PC-3 (cell line): ENCODE results near the gene EPB41L2. TPM values are rescaled to one million over a fixed set of nuclear protein-coding genes. Genes with fewer than 3 reads are reported as not detected.

ENCODE experiments used
- ATAC-seq: fragments of 200-7000 bp; cut with Tn5 transposase; 2 replicates; pipeline ENCODE4 v1.9.1; 2020; ENCODE audit warnings: mild to moderate bottlenecking, moderate library complexity
- BruUV-seq: library from RNA; stranded (reverse); fragments of 400-500 nt; replicated peaks from 2 replicates; lab custom pipeline; 2021; lab: Mats Ljungman, UMichigan
- CTCF ChIA-PET: fragments of 300-600 bp; sonication (Branson Sonifier 250); formaldehyde crosslinking; loops from one replicate; lab custom pipeline; 2022; ENCODE audit warnings: antibody characterized with exemption; lab: Charles Lee
- POLR2A ChIA-PET: fragments of 300-600 bp; sonication (Branson Sonifier 250); formaldehyde crosslinking; loops from one replicate; lab custom pipeline; 2022; ENCODE audit warnings: antibody characterized with exemption; ENCODE audit not compliant: unreplicated experiment; lab: Charles Lee
- DNase-seq: peaks from one replicate; pipeline ENCODE4 v3.0.0-alpha.2; 2015
- H2AFZ ChIP-seq: fragments of 300-600 bp; sonication (generic); 2 replicates; pipeline ENCODE4 v1.6.0; 2016; ENCODE audit warnings: antibody characterized with exemption, low read length
- H3F3A ChIP-seq: fragments of 300-600 bp; sonication (generic); one replicate; pipeline ENCODE4 v1.6.0; 2017; ENCODE audit warnings: antibody characterized with exemption, low read length, control low read depth, mild to moderate bottlenecking; ENCODE audit not compliant: unreplicated experiment
- H3K27ac ChIP-seq: fragments of 300-600 bp; sonication (generic); 2 replicates; pipeline ENCODE4 v1.5.1; 2016; ENCODE audit warnings: mild to moderate bottlenecking, low read length
- H3K27me3 ChIP-seq: fragments of 300-600 bp; sonication (generic); 2 replicates; pipeline ENCODE4 v1.6.1; 2016; ENCODE audit warnings: low read length, mixed read lengths
- H3K36me3 ChIP-seq: fragments of 300-600 bp; sonication (generic); 2 replicates; pipeline ENCODE4 v1.6.1; 2016; ENCODE audit warnings: low read depth, mixed run types, low read length, mixed read lengths
- H3K4me1 ChIP-seq: fragments of 300-600 bp; sonication (generic); 2 replicates; pipeline ENCODE4 v1.5.1; 2016; ENCODE audit warnings: low read length; ENCODE audit not compliant: insufficient read depth
- H3K4me2 ChIP-seq: fragments of 300-600 bp; sonication (generic); 2 replicates; pipeline ENCODE4 v1.6.0; 2016; ENCODE audit warnings: low read length
- H3K4me3 ChIP-seq: fragments of 300-600 bp; sonication (generic); 2 replicates; pipeline ENCODE4 v1.5.1; 2016; ENCODE audit warnings: mild to moderate bottlenecking, low read length, mixed read lengths
- H3K79me2 ChIP-seq: fragments of 300-600 bp; sonication (generic); 2 replicates; pipeline ENCODE4 v1.6.1; 2017; ENCODE audit warnings: low read length, mixed read lengths
- H3K9ac ChIP-seq: fragments of 300-600 bp; sonication (generic); 2 replicates; pipeline ENCODE4 v1.6.0; 2016; ENCODE audit warnings: mild to moderate bottlenecking, low read length
- H3K9me2 ChIP-seq: fragments of 300-600 bp; sonication (generic); replicated peaks from 2 replicates; pipeline ENCODE4 v1.6.1; 2016; ENCODE audit warnings: mixed run types, low read length, mixed read lengths
- H3K9me3 ChIP-seq: fragments of 300-600 bp; sonication (generic); 2 replicates; pipeline ENCODE4 v1.6.1; 2016; ENCODE audit warnings: low read length, mixed read lengths
- H4K20me1 ChIP-seq: fragments of 300-600 bp; sonication (generic); 2 replicates; pipeline ENCODE4 v1.6.1; 2016; ENCODE audit warnings: low read length, mixed read lengths
- EZH2 ChIP-seq: fragments of 300-600 bp; sonication (generic); IDR thresholded peaks from one replicate; pipeline ENCODE4 v1.6.1; 2017; ENCODE audit warnings: antibody characterized with exemption, mild to moderate bottlenecking, low read length; ENCODE audit not compliant: unreplicated experiment
- EZH2phosphoT487 ChIP-seq: fragments of 300-600 bp; sonication (generic); IDR thresholded peaks from 2 replicates; pipeline ENCODE4 v1.6.1; 2018; ENCODE audit warnings: mild to moderate bottlenecking, antibody characterized with exemption, low read length, borderline replicate concordance
- intact Hi-C: fragments of 100-400 bp; cut with micrococcal nuclease; formaldehyde crosslinking; loops from 2 replicates; pipeline ENCODE4 v1.9.0; 2023
- total RNA-seq: library from RNA; depleted of rRNA; stranded (reverse); fragments of >200 nt; gene quantifications from 2 replicates; pipeline ENCODE4 v1.2.3, GENCODE V29; 2014
- TF ChIP-seq, protein P1 (sequence below): fragments of 300-600 bp; sonication (generic); conservative IDR thresholded peaks from 2 replicates; pipeline ENCODE4 v1.5.1; 2017; ENCODE audit warnings: antibody characterized with exemption, low read depth, mild to moderate bottlenecking, low read length

EPB41L2 gene
- total RNA-seq, 1 experiment from 2014 or later, result 26.9 TPM

DNA sequence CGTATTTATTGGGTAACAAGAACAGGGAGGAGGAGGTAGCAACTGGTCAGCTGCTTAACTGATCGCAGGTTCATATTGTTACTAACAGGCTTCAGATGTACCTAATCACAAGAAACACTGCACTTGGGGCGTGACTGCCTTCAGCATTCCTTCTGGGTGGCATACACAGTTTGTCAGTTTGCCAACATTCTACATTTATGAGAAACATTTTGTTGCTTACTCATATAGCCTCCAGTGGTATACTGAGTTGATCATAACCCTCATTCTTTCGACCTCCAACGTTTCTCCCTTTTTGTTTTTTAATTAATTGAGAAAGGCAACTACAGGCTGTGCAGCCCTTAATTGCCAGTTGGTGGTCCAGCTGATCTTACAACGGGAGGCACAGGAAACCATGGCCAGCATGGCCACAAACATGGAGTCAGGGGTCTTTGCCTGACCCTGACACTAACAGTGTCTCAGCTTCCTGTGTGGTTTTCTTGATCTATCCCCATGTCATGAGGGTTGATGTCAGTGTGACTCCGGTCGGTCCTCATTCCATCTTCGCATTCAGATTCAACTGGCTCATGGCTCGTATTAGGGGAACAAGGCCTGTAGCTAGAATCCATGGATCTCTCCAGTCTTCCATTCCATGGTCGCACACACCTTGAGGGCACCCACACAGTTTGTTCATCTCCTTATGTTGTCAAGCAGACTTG, 9.4 kb downstream of the EPB41L2 start:
- TF ChIP-seq EZH2phosphoT487, result no peak
- no peak for TF ChIP-seq EZH2
- TF ChIP-seq, protein P1, sequence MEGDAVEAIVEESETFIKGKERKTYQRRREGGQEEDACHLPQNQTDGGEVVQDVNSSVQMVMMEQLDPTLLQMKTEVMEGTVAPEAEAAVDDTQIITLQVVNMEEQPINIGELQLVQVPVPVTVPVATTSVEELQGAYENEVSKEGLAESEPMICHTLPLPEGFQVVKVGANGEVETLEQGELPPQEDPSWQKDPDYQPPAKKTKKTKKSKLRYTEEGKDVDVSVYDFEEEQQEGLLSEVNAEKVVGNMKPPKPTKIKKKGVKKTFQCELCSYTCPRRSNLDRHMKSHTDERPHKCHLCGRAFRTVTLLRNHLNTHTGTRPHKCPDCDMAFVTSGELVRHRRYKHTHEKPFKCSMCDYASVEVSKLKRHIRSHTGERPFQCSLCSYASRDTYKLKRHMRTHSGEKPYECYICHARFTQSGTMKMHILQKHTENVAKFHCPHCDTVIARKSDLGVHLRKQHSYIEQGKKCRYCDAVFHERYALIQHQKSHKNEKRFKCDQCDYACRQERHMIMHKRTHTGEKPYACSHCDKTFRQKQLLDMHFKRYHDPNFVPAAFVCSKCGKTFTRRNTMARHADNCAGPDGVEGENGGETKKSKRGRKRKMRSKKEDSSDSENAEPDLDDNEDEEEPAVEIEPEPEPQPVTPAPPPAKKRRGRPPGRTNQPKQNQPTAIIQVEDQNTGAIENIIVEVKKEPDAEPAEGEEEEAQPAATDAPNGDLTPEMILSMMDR, result no peak
- Histone ChIP-seq H3K4me1 (peaks cover 21% of the 10 kb centered on the region), H3F3A (no peaks in the 10 kb centered on the region), H4K20me1 (no peaks in the 10 kb centered on the region), H3K36me3 (peaks cover 31% of the 10 kb centered on the region), H3K9me2 (no peaks in the 10 kb centered on the region), H3K9me3 (peaks cover 20% of the 10 kb centered on the region), H3K27ac (peak overlapping the region; percentile 71), H3K4me3 (no peak overlapping the region), H3K4me2 (peak overlapping the region; percentile 46), H3K79me2 (peaks cover 90% of the 10 kb centered on the region), H3K27me3 (no peaks in the 10 kb centered on the region), H3K9ac (no peak overlapping the region), H2AFZ (no peak overlapping the region)
- no TSS peak for BruUV-seq
- POLR2A ChIA-PET, result no interaction called here
- DNase-seq (peak; percentile 95), ATAC-seq (peak; percentile 68)
- intact Hi-C loops, result no loop called here
- CTCF ChIA-PET, result interaction anchor here (0.6 kb wide), 1 partner anchor 238 kb away, joined by 3 read pairs; no protein-coding TSS in a partner anchor

DNA sequence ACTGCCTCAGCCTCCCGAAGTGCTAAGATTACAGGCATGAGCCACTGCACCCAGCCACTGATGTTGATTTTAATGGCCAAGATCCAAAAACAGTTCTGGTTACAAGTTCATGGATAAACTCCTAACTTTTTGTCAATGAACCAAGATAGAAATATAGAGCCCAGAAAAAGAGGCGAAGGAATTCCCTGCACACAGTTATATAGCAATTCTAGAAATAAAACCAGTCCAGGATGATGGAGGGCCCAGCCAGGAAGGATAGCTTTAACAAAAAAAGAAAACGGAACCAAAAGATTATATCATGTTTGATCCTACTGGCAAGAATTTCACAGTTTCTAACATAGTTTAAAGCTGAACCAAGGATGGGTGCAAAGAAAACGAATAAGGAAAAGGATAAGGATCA, 10.9 kb downstream of the EPB41L2 start:
- H3K27ac ChIP-seq, result no peak overlapping the region
- CTCF ChIA-PET, result no interaction called here
- peaks cover 31% of the 10 kb centered on the region for H3K36me3 ChIP-seq
- no peak overlapping the region for H3K9ac ChIP-seq
- no peak overlapping the region for H2AFZ ChIP-seq
- no peak overlapping the region for H3K4me2 ChIP-seq
- BruUV-seq, result no TSS peak
- ATAC-seq, result no peak
- H3K27me3 ChIP-seq, result no peaks in the 10 kb centered on the region
- H3K4me1 ChIP-seq, result peaks cover 21% of the 10 kb centered on the region
- no peak for DNase-seq
- no peak for TF ChIP-seq EZH2phosphoT487
- no peaks in the 10 kb centered on the region for H3F3A ChIP-seq
- H3K79me2 ChIP-seq, result peaks cover 88% of the 10 kb centered on the region
- H3K4me3 ChIP-seq, result no peak overlapping the region
- POLR2A ChIA-PET, result no interaction called here
- intact Hi-C loops, result no loop called here
- H3K9me2 ChIP-seq, result no peaks in the 10 kb centered on the region
- no peaks in the 10 kb centered on the region for H4K20me1 ChIP-seq
- H3K9me3 ChIP-seq, result peaks cover 20% of the 10 kb centered on the region

DNA sequence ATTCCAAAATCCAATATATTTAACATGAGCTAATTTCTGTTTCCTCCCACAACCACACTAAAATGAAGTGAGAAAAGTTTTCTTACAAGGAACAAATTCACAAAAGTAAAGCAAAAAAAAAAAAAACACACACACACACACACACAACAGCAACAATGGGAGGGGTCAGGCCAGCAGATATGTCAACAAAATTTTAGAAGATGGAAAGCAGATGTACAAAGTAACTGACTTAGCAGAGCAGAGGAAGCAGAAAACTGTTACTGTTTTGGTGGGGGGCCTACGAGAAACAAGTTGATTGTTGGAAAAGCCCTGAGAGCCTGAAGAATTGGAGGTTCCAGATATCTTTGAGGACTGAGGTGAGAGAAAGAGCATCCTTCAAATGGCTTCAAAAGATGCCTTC, 11.7 kb downstream of the EPB41L2 start:
- TF ChIP-seq EZH2 (no peak), EZH2phosphoT487 (no peak)
- TF ChIP-seq, protein P1, result no peak

More for the DNA sequence above, 11.7 kb downstream of the EPB41L2 start:
- no peaks in the 10 kb centered on the region for H4K20me1 ChIP-seq
- no TSS peak for BruUV-seq
- H3K4me2 ChIP-seq, result no peak overlapping the region
- H3K9me3 ChIP-seq, result peaks cover 20% of the 10 kb centered on the region
- H3K4me1 ChIP-seq, result peaks cover 21% of the 10 kb centered on the region
- ChIA-PET POLR2A (no interaction called here), CTCF (no interaction called here)
- DNase-seq, result no peak
- no peak overlapping the region for H3K27ac ChIP-seq
- H3F3A ChIP-seq, result no peaks in the 10 kb centered on the region
- H3K9me2 ChIP-seq, result no peaks in the 10 kb centered on the region
- H3K79me2 ChIP-seq, result peaks cover 88% of the 10 kb centered on the region
- ATAC-seq, result no peak
- intact Hi-C loops, result no loop called here
- H2AFZ ChIP-seq, result no peak overlapping the region
- no peaks in the 10 kb centered on the region for H3K27me3 ChIP-seq
- peaks cover 25% of the 10 kb centered on the region for H3K36me3 ChIP-seq
- H3K4me3 ChIP-seq, result no peak overlapping the region
- H3K9ac ChIP-seq, result no peak overlapping the region
